Neuronal stem cell (in vitro differentiated cells): ENCODE results near the gene ZNF761.
A peak's percentile ranks its signal among the peaks of the same experiment; 100 is the strongest.
"Not testable (repeated sequence)": the region's sequence is repeated elsewhere in the genome, so short reads cannot be mapped to it uniquely, and the experiment has no call there.

Experiments
- DNase-seq: peaks from one replicate; pipeline ENCODE4 v3.0.0-alpha.2; 2013; ENCODE audit warnings: low spot score
- H2AFZ ChIP-seq: one replicate; pipeline ENCODE4 v1.6.1; 2013; ENCODE audit warnings: mild to moderate bottlenecking, low read length, inconsistent platforms
- H2AK5ac ChIP-seq: 2 replicates; pipeline ENCODE4 v1.6.1; 2013; ENCODE audit warnings: low read depth, mild to moderate bottlenecking, inconsistent platforms, low read length, moderate library complexity, mixed read lengths
- H2BK120ac ChIP-seq: 2 replicates; pipeline ENCODE4 v1.6.1; 2013; ENCODE audit warnings: low read depth, mild to moderate bottlenecking, inconsistent platforms, low read length, moderate library complexity, mixed read lengths
- H2BK12ac ChIP-seq: one replicate; pipeline ENCODE4 v1.6.1; 2013; ENCODE audit warnings: low read length, inconsistent platforms
- H2BK15ac ChIP-seq: 2 replicates; pipeline ENCODE4 v1.6.1; 2013; ENCODE audit warnings: mild to moderate bottlenecking, low read length, inconsistent platforms, mixed read lengths
- H2BK5ac ChIP-seq: one replicate; pipeline ENCODE4 v1.6.1; 2013; ENCODE audit warnings: inconsistent platforms, mild to moderate bottlenecking, low read length, moderate library complexity
- H3K14ac ChIP-seq: one replicate; pipeline ENCODE4 v1.6.1; 2013; ENCODE audit warnings: low read length, inconsistent platforms
- H3K18ac ChIP-seq: 2 replicates; pipeline ENCODE4 v1.6.1; 2013; ENCODE audit warnings: low read length, inconsistent platforms
- H3K23ac ChIP-seq: 2 replicates; pipeline ENCODE4 v1.6.1; 2013; ENCODE audit warnings: low read depth, mild to moderate bottlenecking, mixed read lengths, low read length, inconsistent platforms; ENCODE audit not compliant: poor library complexity
- H3K27ac ChIP-seq: replicated peaks from 3 replicates; pipeline ENCODE4 v1.5.1; 2013; ENCODE audit warnings: low read length, inconsistent platforms
- H3K27me3 ChIP-seq, 3 experiments: 2 replicates each; pipeline ENCODE4 v1.6.1; 2013; ENCODE audit warnings: low read length in 3 of 3, mild to moderate bottlenecking in 2 of 3, inconsistent platforms in 1 of 3, low read depth in 1 of 3, mixed read lengths in 1 of 3, moderate library complexity in 1 of 3; ENCODE audit not compliant: control insufficient read depth in 3 of 3, insufficient read depth in 3 of 3
- H3K36me3 ChIP-seq, 2 donors: replicated peaks in 1 of 2; 2 replicates each; pipeline ENCODE4 v1.6.1; 2013; ENCODE audit warnings: low read length in 2 of 2; ENCODE audit not compliant: control insufficient read depth in 2 of 2, insufficient read depth in 2 of 2
- H3K4ac ChIP-seq: 2 replicates; pipeline ENCODE4 v1.6.1; 2013; ENCODE audit warnings: inconsistent platforms, mild to moderate bottlenecking, low read length, moderate library complexity
- H3K4me1 ChIP-seq, 2 donors: 1 replicate in 1 of 2; 2 replicates in 1 of 2; pipeline ENCODE4 v1.6.1; 2013; ENCODE audit warnings: low read length in 2 of 2, low read depth in 1 of 2; ENCODE audit not compliant: control insufficient read depth in 2 of 2, insufficient read depth in 1 of 2
- H3K4me2 ChIP-seq: one replicate; pipeline ENCODE4 v1.6.1; 2013; ENCODE audit warnings: mild to moderate bottlenecking, low read length, inconsistent platforms; ENCODE audit not compliant: insufficient read depth, poor library complexity, severe bottlenecking
- H3K4me3 ChIP-seq, 2 donors: 2 replicates each; pipeline ENCODE4 v1.5.1; 2013; ENCODE audit warnings: low read length in 2 of 2, mild to moderate bottlenecking in 2 of 2, inconsistent platforms in 1 of 2, moderate library complexity in 1 of 2
- H3K79me1 ChIP-seq: one replicate; pipeline ENCODE4 v1.6.1; 2013; ENCODE audit warnings: low read depth, mild to moderate bottlenecking, inconsistent platforms, low read length, moderate library complexity
- H3K9ac ChIP-seq: one replicate; pipeline ENCODE4 v1.6.1; 2013; ENCODE audit warnings: mild to moderate bottlenecking, low read depth, low read length, inconsistent platforms; ENCODE audit not compliant: poor library complexity
- H3K9me3 ChIP-seq, 2 donors: replicated peaks in 1 of 2; 2 replicates each; pipeline versions ENCODE3 to v1.6.1; 2013; ENCODE audit warnings: low read length in 2 of 2, mild to moderate bottlenecking in 2 of 2, inconsistent platforms in 1 of 2, low read depth in 1 of 2, mixed read lengths in 1 of 2, moderate library complexity in 1 of 2; ENCODE audit not compliant: control insufficient read depth in 2 of 2, insufficient read depth in 1 of 2
- H4K8ac ChIP-seq: one replicate; pipeline ENCODE4 v1.6.1; 2013; ENCODE audit warnings: low read depth, mild to moderate bottlenecking, inconsistent platforms, low read length, moderate library complexity
- H4K91ac ChIP-seq: one replicate; pipeline ENCODE4 v1.6.1; 2013; ENCODE audit warnings: low read length, low read depth, mild to moderate bottlenecking, inconsistent platforms; ENCODE audit not compliant: poor library complexity
- WGBS, 2 donors: extraction: QIAGEN DNeasy Blood & Tissue Kit; methylation state at CpG; one replicate each; pipeline ENCODE4 v1.1.7; 2013; ENCODE audit warnings: missing lambda C conversion rate in 2 of 2, mixed read lengths in 1 of 2; ENCODE audit not compliant: insufficient read length in 2 of 2, insufficient replicate concordance in 1 of 2; ENCODE audit errors: extremely low coverage in 2 of 2; 5-methylcytosine and 5-hydroxymethylcytosine counted together

The ZNF761 gene

GRCh38 chr19:53492153-53492552 lies 60.4 kb downstream of the ZNF761 start:
- Histone ChIP-seq H3K9me3 (peaks cover 23 to 77% of the 10 kb centered on the region in 2 donors), H2BK5ac (no peak overlapping the region), H2BK120ac (no peak overlapping the region), H3K23ac (no peak overlapping the region), H2AK5ac (no peak overlapping the region), H3K14ac (no peak overlapping the region), H4K8ac (no peak overlapping the region), H4K91ac (no peak overlapping the region), H3K9ac (no peak overlapping the region), H3K27me3 (no peaks in the 10 kb centered on the region), H3K4me3 (no peak overlapping the region), H3K18ac (no peak overlapping the region), H3K79me1 (no peaks in the 10 kb centered on the region), H3K4ac (no peak overlapping the region), H3K27ac (no peak overlapping the region), H3K4me1 (no peaks in the 10 kb centered on the region), H2AFZ (no peak overlapping the region), H2BK12ac (no peak overlapping the region), H3K36me3 (peaks cover 31 to 73% of the 10 kb centered on the region in 2 donors), H3K4me2 (no peak overlapping the region), H2BK15ac (no peak overlapping the region)
- DNase-seq = no peak
- no CpG with 5 or more reads among the region's 5 CpGs for WGBS, 2 donors

- not testable (repeated sequence) for H3K14ac ChIP-seq, H4K8ac ChIP-seq, H3K27ac ChIP-seq, H3K4ac ChIP-seq, H2BK15ac ChIP-seq, H2AK5ac ChIP-seq, H2BK120ac ChIP-seq, H3K18ac ChIP-seq, H3K4me3 ChIP-seq, H2BK12ac ChIP-seq, H3K4me2 ChIP-seq, H3K9ac ChIP-seq, H4K91ac ChIP-seq, H3K27me3 ChIP-seq, DNase-seq, H3K23ac ChIP-seq, H2BK5ac ChIP-seq, H3K79me1 ChIP-seq, H3K4me1 ChIP-seq
- peak overlapping the region; percentile 36 for H2AFZ ChIP-seq
- peaks cover under 1 to 23% of the 10 kb centered on the region in 2 donors for H3K36me3 ChIP-seq
- no CpG with 5 or more reads among the region's 11 CpGs for WGBS, 2 donors
- H3K9me3 ChIP-seq = peaks cover 3 to 25% of the 10 kb centered on the region in 2 donors
Measured at GRCh38 chr19:53497311-53498023, 65.7 kb downstream of the ZNF761 start.

- not testable (repeated sequence) for H3K9ac ChIP-seq, H3K4me2 ChIP-seq, H4K91ac ChIP-seq, H3K4ac ChIP-seq, H2AK5ac ChIP-seq, H3K18ac ChIP-seq, H2BK15ac ChIP-seq, H3K14ac ChIP-seq, H3K79me1 ChIP-seq, H3K27ac ChIP-seq, DNase-seq, H3K4me1 ChIP-seq, H4K8ac ChIP-seq, H2BK5ac ChIP-seq, H2BK12ac ChIP-seq, H3K27me3 ChIP-seq, H3K4me3 ChIP-seq, H2BK120ac ChIP-seq, H3K23ac ChIP-seq
- WGBS, 2 donors = no CpG with 5 or more reads among the region's 4 CpGs
- H3K36me3 ChIP-seq = peaks cover 0 to 17% of the 10 kb centered on the region in 2 donors
- peak overlapping the region; percentile 36 for H2AFZ ChIP-seq
- peaks cover 3 to 20% of the 10 kb centered on the region in 2 donors for H3K9me3 ChIP-seq
Measured at GRCh38 chr19:53498024-53498395, 66.2 kb downstream of the ZNF761 start.

GRCh38 chr19:53503151-53503550 lies 71.4 kb downstream of the ZNF761 start:
- not testable (repeated sequence) for H3K36me3 ChIP-seq, H3K9ac ChIP-seq, H3K4me2 ChIP-seq, H4K8ac ChIP-seq, H4K91ac ChIP-seq, H2BK120ac ChIP-seq, H3K14ac ChIP-seq, H2AK5ac ChIP-seq, H3K27me3 ChIP-seq, H3K4me1 ChIP-seq, H2BK15ac ChIP-seq, H3K23ac ChIP-seq, H3K27ac ChIP-seq, H3K9me3 ChIP-seq, H3K18ac ChIP-seq, H2BK5ac ChIP-seq, DNase-seq, H3K4me3 ChIP-seq, H3K79me1 ChIP-seq, H2BK12ac ChIP-seq, H3K4ac ChIP-seq
- WGBS, 2 donors = no CpG with 5 or more reads among the region's 7 CpGs
- peak overlapping the region; percentile 76 for H2AFZ ChIP-seq
